NCI-H524 treated with DMSO at 0.1 percent for 48 hours (cell line): ENCODE measurements around the gene KXD1.
A peak's percentile ranks its signal among the peaks of the same experiment; 100 is the strongest.
"Not testable (repeated sequence)": the region's sequence is repeated elsewhere in the genome, so short reads cannot be mapped to it uniquely, and the experiment has no call there.

Experiments used
- DNase-seq: peaks from one replicate; lab custom pipeline; 2025; lab: John Stamatoyannopoulos, UW

The KXD1 gene

GRCh38 chr19:18557411-18558201 lies at the start of gene KXD1:
TSS of gene KXD1 (plus strand) at chr19:18557870. CDS start at chr19:18562057, 4,187 bp downstream.
- DNase-seq = peak; percentile 90

- DNase-seq = no peak
These were observed 49.1 kb upstream of the KXD1 start for GRCh38 chr19:18508585-18508984.

GRCh38 chr19:18510216-18510615 lies 47.5 kb upstream of the KXD1 start:
- no peak for DNase-seq

GRCh38 chr19:18513868-18514267 lies 43.8 kb upstream of the KXD1 start:
- no peak for DNase-seq

- no peak for DNase-seq
These were observed 42.6 kb upstream of the KXD1 start for GRCh38 chr19:18514800-18515682.

GRCh38 chr19:18515959-18516358 lies 41.7 kb upstream of the KXD1 start:
- DNase-seq = no peak

GRCh38 chr19:18517606-18518005 lies 40.1 kb upstream of the KXD1 start:
- DNase-seq = no peak

GRCh38 chr19:18518639-18519038 lies 39.0 kb upstream of the KXD1 start:
- DNase-seq = no peak

GRCh38 chr19:18519962-18520847 lies 37.5 kb upstream of the KXD1 start:
- DNase-seq = no peak

- DNase-seq = no peak
These were observed 36.6 kb upstream of the KXD1 start for GRCh38 chr19:18520848-18521691.

GRCh38 chr19:18521692-18522123 lies 36.0 kb upstream of the KXD1 start, which contains the start of gene ELL:
TSS of gene ELL (minus strand) at chr19:18522070. CDS start at chr19:18522055, 15 bp downstream.
- no peak for DNase-seq

- peak; percentile 100 for DNase-seq
These were observed 35.4 kb upstream of the KXD1 start for GRCh38 chr19:18522124-18522861.

GRCh38 chr19:18522862-18523440 lies 34.7 kb upstream of the KXD1 start:
- DNase-seq = not testable (repeated sequence)

GRCh38 chr19:18523841-18524240 lies 33.8 kb upstream of the KXD1 start:
- no peak for DNase-seq

- no peak for DNase-seq
These were observed 31.4 kb upstream of the KXD1 start for GRCh38 chr19:18526316-18526715.

- DNase-seq = peak; percentile 65
These were observed 27.9 kb upstream of the KXD1 start for GRCh38 chr19:18529782-18530181.

GRCh38 chr19:18531485-18531884 lies 26.2 kb upstream of the KXD1 start:
- DNase-seq = no peak

- no peak for DNase-seq
These were observed 25.3 kb upstream of the KXD1 start for GRCh38 chr19:18532168-18532890.

- no peak for DNase-seq
These were observed 24.6 kb upstream of the KXD1 start for GRCh38 chr19:18533058-18533457.
